Glutamatergic neuron (in vitro differentiated cells): Measurements from ENCODE around the gene RALBP1. TPM values are rescaled to one million over a fixed set of nuclear protein-coding genes. Genes with fewer than 3 reads are reported as not detected.
"Not testable (repeated sequence)": the region's sequence is repeated elsewhere in the genome, so short reads cannot be mapped to it uniquely, and the experiment has no call there.

Experiments
- DNase-seq: peaks from one replicate; pipeline ENCODE4 v3.0.0; 2022
- H3K27ac Mint-ChIP-seq: one replicate; pipeline ENCODE4 v1.8.0; 2020; ENCODE audit warnings: mild to moderate bottlenecking, mixed read lengths, inconsistent platforms; ENCODE audit not compliant: unreplicated experiment
- H3K27me3 Mint-ChIP-seq: one replicate; pipeline ENCODE4 v1.8.0; 2020; ENCODE audit warnings: mild to moderate bottlenecking, moderate library complexity, mixed read lengths, inconsistent platforms; ENCODE audit not compliant: unreplicated experiment
- H3K36me3 Mint-ChIP-seq: one replicate; pipeline ENCODE4 v1.8.0; 2020; ENCODE audit warnings: mild to moderate bottlenecking, mixed read lengths, inconsistent platforms; ENCODE audit not compliant: unreplicated experiment
- H3K4me1 Mint-ChIP-seq: one replicate; pipeline ENCODE4 v1.8.0; 2020; ENCODE audit warnings: mild to moderate bottlenecking, low read depth, mixed read lengths, inconsistent platforms; ENCODE audit not compliant: unreplicated experiment
- H3K4me3 Mint-ChIP-seq: one replicate; pipeline ENCODE4 v1.8.0; 2020; ENCODE audit warnings: mild to moderate bottlenecking, mixed read lengths, inconsistent platforms; ENCODE audit not compliant: unreplicated experiment
- H3K9me3 Mint-ChIP-seq: one replicate; pipeline ENCODE4 v1.8.0; 2020; ENCODE audit warnings: mild to moderate bottlenecking, moderate library complexity, mixed read lengths, inconsistent platforms; ENCODE audit not compliant: unreplicated experiment
- CTCF ChIP-seq: fragments of 200-600 bp; sonication (generic); IDR thresholded peaks from one replicate; pipeline ENCODE4 v1.5.0; 2021; ENCODE audit not compliant: partially characterized antibody, unreplicated experiment
- total RNA-seq: library from RNA; stranded (reverse); fragmentation: NEBNext Ultra II Directional; extraction: Animal tissue kit (Norgen Biotek cat#: 25700); gene quantifications from one replicate; pipeline ENCODE4 v1.2.1, GENCODE V29; 2021; ENCODE audit not compliant: unreplicated experiment

RALBP1 gene
- total RNA-seq, 1 donor from 2014 or later: 38.1 TPM

DNA sequence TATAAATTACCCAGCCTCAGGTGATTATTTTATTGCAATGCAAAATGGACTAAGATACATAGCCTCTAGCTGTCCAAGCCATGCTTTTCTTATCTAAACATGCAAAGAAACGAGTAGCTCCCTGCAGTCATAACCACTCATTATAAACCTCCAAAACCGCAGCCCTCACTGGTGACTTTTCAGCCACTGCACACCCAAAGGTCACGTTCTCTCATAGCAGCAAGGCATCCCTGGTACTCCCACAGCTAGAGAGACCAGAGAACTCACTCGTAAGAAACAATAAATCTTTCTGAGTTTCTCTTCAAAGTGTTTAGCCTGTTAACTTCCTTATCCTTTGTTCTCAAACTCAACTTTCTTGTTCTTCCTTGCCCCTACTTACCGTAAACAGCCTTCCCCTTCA is 28.5 kb upstream of the RALBP1 start:
- Mint-ChIP-seq H3K36me3 (peaks cover 10% of the 10 kb centered on the region), H3K27ac (no peak overlapping the region), H3K4me3 (no peak overlapping the region), H3K27me3 (no peaks in the 10 kb centered on the region), H3K4me1 (peaks cover 4% of the 10 kb centered on the region), H3K9me3 (peaks cover 9% of the 10 kb centered on the region)
- TF ChIP-seq CTCF: no peak
- no peak for DNase-seq

DNA sequence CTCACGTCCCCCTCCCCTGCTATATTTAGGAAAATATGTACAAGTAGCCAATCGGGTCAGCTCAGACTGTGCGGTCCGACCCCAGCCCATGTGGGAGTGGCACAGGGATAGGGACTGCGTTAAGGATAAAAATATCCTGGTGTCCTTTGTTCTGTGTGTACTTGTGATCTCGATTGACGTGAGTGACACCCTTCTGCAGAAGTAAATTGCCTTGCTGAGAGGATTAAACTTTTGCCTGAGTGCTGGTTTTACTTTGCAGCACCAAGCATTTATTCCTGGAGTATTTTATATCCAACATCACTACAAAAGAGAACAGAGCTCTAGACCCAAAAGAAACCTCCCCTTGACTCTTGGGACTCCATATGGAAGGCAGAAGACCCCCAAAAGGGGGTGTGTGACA is 28.0 kb upstream of the RALBP1 start:
- no peaks in the 10 kb centered on the region for H3K27me3 Mint-ChIP-seq
- peaks cover 4% of the 10 kb centered on the region for H3K4me1 Mint-ChIP-seq
- TF ChIP-seq CTCF: no peak
- no peak overlapping the region for H3K27ac Mint-ChIP-seq
- no peak for DNase-seq
- H3K4me3 Mint-ChIP-seq: no peak overlapping the region
- peaks cover 10% of the 10 kb centered on the region for H3K36me3 Mint-ChIP-seq
- H3K9me3 Mint-ChIP-seq: peaks cover 9% of the 10 kb centered on the region

DNA sequence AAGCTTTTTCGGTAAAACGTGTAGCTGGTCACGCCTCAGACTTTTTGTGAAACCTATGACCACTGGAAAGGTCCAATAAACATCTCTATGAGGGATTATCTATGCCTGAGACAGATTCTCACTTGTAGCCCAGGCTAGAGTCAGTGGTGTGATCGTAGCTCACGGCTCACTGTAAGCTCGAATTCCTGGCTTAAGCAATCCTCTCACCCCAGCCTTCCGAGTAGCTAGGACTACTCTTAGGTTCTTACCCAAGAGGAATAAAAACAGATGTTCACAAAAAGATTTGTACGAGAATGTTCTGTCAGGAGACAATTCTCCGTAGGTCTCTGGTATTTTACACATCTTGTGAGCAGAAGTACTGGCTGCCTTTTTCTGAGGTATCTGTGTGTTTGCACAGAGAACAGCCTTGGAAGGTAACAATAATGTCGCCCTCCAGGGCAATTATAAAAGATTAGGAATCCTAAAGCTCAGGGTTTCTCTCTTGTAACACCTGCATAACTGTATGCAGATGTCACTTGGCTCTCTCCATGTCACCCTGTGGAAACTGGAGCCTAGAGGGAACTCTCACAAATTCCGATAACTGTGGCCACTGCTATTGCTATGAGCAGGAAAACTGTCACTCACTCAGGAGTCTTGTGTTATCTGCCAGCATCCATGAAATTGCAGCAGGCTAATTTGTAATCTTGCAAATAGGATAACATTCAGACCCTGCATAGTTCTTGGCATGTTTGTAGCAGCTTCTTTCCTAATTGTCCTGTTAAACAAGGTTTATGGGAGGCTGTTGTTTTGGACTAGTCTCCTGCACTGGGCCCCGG is 25.5 kb upstream of the RALBP1 start:
- no peak overlapping the region for H3K27ac Mint-ChIP-seq
- peaks cover 4% of the 10 kb centered on the region for H3K4me1 Mint-ChIP-seq
- TF ChIP-seq CTCF: no peak
- no peak for DNase-seq
- no peak overlapping the region for H3K4me3 Mint-ChIP-seq
- H3K36me3 Mint-ChIP-seq: peaks cover 10% of the 10 kb centered on the region
- H3K27me3 Mint-ChIP-seq: no peaks in the 10 kb centered on the region
- peaks cover 11% of the 10 kb centered on the region for H3K9me3 Mint-ChIP-seq

- H3K36me3 Mint-ChIP-seq: peaks cover 15% of the 10 kb centered on the region
- not testable (repeated sequence) for H3K27ac Mint-ChIP-seq
Measured at GRCh38 chr18:9450920-9451319, 24.4 kb upstream of the RALBP1 start.

DNA sequence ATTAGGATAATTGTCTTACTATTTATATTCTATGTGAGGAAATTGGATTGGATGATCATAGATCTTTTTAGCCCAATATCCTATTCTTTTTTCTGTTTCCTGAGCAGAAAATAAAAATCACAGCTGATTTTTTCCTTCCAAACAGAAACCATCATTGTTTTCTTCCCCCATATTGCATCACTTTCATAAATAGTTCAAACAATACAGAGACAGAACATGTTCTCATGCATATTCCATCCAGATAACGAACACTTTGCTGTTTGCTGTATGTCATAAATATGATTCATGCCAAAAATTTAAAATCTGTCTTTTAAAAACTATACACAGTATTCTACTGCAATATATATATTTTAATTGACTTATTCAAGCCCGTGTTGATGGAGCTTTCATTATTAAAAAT is 22.0 kb upstream of the RALBP1 start:
- no peak for DNase-seq
- peaks cover 4% of the 10 kb centered on the region for H3K4me1 Mint-ChIP-seq
- H3K4me3 Mint-ChIP-seq: no peak overlapping the region
- H3K36me3 Mint-ChIP-seq: peaks cover 12% of the 10 kb centered on the region
- no peak overlapping the region for H3K27ac Mint-ChIP-seq
- no peaks in the 10 kb centered on the region for H3K27me3 Mint-ChIP-seq
- peaks cover 3% of the 10 kb centered on the region for H3K9me3 Mint-ChIP-seq
- no peak for TF ChIP-seq CTCF

More at GRCh38 chr18:9450920-9451319, 24.4 kb upstream of the RALBP1 start:
- not testable (repeated sequence) for DNase-seq, H3K4me1 Mint-ChIP-seq, H3K27me3 Mint-ChIP-seq, H3K4me3 Mint-ChIP-seq
- H3K9me3 Mint-ChIP-seq: peaks cover 11% of the 10 kb centered on the region
